CD4-positive, alpha-beta T cell treated with Interleukin-21 for 1 hour (primary cell): ENCODE measurements around the gene JAM3.
"Not testable (repeated sequence)": the region's sequence is repeated elsewhere in the genome, so short reads cannot be mapped to it uniquely, and the experiment has no call there.

Source experiments
- DNase-seq: peaks from one replicate; pipeline ENCODE4 v3.0.0-alpha.2; 2020

Gene JAM3

DNA sequence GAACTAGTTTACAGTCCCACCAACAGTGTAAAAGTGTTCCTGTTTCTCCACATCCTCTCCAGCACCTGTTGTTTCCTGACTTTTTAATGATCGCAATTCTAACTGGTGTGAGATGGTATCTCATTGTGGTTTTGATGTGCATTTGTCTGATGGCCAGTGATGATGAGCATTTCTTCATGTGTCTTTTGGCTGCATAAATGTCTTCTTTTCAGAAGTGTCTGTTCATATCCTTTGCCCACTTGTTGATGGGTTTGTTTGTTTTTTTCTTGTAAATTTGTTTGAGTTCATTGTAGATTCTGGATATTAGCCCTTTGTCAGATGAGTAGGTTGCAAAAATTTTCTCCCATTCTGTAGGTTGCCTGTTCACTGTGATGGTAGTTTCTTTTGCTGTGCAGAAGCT, 44.9 kb downstream of the JAM3 start:
- DNase-seq: not testable (repeated sequence)

GRCh38 chr11:134116210-134116609, 47.3 kb downstream of the JAM3 start:
- DNase-seq: no peak

GRCh38 chr11:134118006-134118405, 49.1 kb downstream of the JAM3 start:
- DNase-seq: no peak

DNA sequence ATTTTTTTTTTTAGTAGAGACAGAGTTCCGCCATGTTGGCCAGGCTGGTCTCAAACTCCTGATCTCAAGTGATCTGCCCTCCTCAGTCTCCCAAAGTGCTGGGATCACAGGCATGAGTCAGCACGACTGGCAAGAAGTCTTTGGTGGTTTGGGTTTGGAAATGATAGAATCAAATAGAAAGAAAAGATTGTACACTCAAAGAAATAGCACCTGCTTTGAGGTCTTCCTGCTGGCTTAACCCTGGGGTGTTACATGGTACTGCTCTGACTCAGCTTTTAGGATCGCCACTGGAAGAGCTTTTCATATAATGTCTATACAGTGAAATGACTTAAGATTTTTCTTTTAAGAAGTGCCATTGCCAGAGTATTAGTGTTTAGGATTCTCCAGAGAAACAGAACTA, 50.2 kb downstream of the JAM3 start:
- no peak for DNase-seq

DNA sequence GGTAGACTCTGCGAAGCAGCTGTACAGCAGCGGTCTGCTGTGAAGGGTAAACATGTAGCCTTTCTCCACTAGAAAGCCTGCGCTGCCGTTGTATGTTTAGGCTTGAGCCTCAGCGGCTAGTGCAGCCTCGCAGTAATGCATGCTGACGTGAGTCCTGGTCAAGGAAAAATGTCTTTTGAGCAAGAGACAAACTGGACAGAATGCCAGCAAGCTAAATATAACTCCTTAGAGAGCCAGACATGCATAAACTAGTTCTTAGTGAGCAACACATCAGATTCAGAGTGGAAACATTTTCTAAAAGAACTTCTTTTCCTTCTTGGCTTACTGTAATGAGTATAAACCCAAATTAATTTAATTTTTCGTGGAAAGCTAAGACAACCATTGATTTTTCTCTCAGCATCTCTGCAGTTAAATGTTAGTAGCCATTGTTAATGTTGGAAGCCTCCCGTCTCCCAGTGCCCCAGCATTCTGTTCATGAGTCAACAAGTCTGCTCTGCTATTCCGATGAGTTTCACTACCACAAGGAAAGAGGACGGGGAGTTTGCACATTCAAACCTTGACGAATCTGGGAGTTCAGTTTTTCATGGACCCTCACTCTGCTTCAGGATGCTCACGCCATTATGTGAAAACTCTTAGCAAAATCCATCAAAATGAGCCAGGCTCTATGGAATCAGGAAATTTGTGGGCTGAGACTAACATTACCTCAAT, 51.4 kb downstream of the JAM3 start:
- DNase-seq: no peak

- DNase-seq: no peak
Measured at GRCh38 chr11:134120921-134121526, 52.2 kb downstream of the JAM3 start.

DNA sequence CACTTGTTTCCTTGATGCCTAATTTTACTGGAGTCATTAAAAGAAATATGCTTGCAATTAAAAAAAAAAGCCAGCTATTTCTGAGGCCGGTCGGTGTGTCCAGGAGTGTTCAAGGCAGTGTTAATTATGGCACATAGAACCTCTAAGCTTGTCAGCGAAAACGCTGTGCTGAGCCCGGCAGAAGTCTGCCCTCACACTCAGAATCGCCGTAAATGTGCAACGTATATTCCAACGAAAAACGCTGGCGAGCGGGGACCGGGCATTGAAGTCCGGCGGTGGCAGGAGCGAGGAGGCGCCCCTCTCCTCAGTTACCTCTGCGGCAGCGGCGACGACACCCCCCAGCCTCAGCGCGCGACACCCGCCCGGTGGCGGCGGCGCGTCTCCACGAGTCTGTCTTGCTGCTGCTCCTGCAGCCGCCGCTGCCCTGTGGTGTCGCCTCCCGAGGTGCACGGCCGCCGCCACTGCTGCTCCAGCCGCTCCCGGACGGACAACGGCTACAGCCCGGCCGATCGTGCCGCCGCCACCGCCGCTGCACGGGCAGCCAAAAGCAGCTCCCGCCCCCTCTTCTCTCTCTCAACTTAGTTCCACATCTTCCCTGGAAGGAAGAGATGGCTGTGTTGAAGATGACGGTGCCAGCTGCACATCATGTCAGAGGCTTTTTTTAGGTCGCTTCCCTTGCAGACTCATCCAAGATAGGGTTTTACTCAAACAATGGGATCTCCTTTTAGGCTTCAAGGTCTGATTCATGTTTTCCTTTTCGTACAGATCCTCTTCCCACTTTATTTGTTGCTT, 56.0 kb downstream of the JAM3 start:
- DNase-seq: no peak

DNA sequence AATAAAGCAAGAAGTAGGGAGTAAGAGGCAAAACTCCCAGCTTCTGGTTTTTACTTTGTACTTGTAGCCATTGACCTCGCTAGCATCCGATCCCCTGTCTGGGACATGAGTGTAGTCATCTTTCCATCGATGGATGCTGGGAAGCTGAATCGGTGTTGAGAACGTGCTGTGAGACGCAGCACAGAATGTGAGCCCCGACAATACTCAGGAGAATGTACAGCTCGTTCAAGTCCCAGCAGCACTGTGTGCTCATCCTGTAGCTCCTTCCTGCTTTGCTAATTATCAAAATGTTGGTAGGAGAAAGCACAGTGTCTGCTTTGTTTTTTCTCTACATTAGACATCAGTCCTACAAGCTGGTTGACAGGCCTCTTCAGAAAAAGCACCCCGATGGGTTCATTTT, 56.6 kb downstream of the JAM3 start:
- DNase-seq: no peak

DNA sequence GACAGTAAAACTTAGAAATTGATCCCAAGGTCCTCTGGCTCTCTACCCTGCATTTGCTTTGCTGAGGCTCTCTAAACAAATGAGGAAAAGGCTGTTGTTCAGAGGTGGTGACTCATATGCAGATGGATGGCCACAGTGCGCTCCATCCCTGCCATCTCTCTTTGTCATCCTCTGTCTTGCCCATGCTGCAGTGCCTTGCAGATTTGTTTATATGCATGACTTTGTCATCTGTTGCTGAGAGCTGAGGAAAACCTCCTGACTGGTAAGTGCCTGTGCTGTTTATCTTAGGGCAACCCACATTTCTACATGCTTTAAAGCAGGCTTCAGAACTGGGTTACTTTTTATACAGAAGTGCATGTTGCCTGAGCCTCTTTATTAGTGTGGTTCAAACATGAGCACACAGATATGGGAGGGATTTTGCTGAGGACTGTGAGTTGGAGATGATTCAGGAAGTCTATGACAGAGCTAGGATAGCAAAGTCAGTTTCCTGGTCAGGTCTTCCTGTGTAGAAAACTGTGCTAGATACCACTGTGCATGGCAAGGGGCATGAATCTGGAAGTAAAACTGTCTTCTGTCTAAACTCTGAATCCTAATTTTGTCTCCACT, 57.4 kb downstream of the JAM3 start:
- DNase-seq: no peak

GRCh38 chr11:134131628-134132244, 62.9 kb downstream of the JAM3 start:
- DNase-seq: no peak

- no peak for DNase-seq
Measured at GRCh38 chr11:134132808-134133207, 63.9 kb downstream of the JAM3 start.

DNA sequence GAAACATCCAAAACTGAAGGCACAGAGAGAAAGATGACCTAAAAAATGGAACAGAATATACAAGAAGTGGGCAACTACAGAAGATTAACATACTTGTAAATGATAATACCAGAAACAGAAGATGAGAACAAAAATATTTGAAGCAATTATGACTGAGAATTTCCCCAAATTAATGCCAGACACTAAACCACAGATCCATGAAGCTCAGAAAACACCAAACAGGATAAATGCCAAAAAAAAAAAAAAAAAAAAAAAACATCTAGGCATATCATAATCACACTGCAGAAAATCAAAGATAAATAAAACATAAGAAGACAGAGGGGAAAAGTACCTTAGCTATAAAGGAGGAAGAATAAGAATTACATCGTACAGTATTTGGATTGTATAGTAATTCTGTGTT, 65.3 kb downstream of the JAM3 start:
- no peak for DNase-seq

- DNase-seq: no peak
Measured at GRCh38 chr11:134138376-134138775, 69.5 kb downstream of the JAM3 start.

GRCh38 chr11:134139303-134139872, 70.5 kb downstream of the JAM3 start:
- DNase-seq: no peak

DNA sequence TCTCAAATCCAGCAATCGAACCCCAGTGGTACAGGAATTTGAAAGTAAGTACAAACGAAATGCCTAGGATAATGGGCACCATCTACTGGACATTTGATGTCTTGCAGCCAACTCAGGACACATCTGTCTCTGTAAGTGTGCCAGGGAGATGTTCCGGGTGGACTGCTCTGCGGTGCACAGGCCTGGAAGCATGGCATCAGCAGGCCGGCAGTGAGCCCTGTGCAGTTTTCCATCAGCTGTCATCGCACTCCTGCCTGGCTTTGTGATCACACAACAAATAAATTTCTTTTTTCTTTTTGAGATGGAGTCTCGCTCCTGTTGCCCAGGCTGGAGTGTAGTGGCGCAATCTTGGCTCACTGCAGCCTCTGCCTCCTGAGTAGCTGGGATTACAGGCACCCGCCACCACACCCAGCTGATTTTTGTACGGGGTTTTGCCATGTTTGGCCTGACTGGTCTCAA, 71.0 kb downstream of the JAM3 start:
- peak; percentile 60 for DNase-seq

DNA sequence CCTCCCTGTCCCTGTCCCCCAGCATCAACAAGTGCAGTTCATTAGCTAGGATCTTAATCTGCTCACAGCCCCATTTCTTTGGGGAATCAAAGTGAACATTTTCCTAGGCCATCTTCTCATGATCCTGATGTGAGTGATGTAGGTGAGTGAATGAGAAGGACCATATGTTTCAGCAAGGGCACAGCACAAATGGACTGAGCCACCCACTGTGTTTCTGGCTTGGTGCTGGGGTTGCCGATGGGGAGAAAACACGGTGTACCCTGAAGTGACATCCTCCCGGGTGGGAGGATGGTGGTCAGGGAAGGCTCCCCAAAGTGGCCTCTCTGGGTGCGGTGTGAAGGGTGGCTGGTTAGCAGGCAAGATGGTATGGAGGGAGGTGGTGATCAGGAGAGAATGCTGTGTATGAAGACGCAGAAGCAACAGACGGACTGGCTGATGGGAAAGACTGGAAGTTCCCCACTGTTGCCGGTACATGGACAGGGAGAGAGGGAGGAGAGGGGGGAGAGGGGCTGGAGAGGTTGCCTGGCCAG, 72.2 kb downstream of the JAM3 start:
- no peak for DNase-seq

GRCh38 chr11:134142536-134142935, 73.7 kb downstream of the JAM3 start:
- DNase-seq: no peak

- no peak for DNase-seq
Measured at GRCh38 chr11:134143801-134144200, 74.9 kb downstream of the JAM3 start.

DNA sequence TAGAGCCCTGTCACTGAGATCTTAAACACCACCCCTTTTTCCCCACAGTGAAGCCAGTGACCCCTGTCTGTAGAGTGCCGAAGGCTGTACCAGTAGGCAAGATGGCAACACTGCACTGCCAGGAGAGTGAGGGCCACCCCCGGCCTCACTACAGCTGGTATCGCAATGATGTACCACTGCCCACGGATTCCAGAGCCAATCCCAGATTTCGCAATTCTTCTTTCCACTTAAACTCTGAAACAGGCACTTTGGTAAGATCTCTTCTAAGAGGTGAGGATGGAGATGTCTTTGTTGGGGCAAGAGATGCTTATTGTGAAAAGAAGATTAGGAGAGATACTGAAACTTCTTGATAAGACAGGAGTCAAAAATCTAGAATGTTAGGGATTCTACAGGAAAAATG, 75.9 kb downstream of the JAM3 start:
- no peak for DNase-seq

- no peak for DNase-seq
Measured at GRCh38 chr11:134145715-134146114, 76.8 kb downstream of the JAM3 start.

DNA sequence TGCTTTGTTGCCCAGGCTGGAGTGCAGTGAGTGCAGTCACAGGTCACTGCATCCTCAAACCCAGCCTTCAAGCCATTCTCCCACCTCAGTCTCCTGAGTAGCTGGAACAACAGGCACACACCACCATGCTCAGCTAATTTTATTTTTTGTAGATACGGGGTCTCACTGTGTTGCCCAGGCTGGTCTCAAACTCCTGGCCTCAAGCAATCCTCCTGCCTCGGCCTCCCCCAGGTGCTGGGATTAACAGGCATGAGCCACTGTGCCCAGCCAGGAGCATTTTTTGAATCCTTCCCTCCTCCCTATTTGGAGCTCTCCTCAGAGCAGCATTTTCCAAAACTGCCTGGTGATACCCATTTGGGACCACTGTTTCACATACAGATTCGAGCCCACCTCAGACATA, 77.7 kb downstream of the JAM3 start:
- no peak for DNase-seq

DNA sequence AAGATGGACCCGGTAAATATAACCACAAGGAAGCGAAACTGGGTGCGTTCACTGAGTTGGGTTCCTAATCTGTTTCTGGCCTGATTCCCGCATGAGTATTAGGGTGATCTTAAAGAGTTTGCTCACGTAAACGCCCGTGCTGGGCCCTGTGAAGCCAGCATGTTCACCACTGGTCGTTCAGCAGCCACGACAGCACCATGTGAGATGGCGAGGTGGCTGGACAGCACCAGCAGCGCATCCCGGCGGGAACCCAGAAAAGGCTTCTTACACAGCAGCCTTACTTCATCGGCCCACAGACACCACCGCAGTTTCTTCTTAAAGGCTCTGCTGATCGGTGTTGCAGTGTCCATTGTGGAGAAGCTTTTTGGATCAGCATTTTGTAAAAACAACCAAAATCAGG, 80.5 kb downstream of the JAM3 start:
- DNase-seq: no peak
